A673 (cell line): ENCODE results near the gene AAR2. TPM values are rescaled to one million over a fixed set of nuclear protein-coding genes. Genes with fewer than 3 reads are reported as not detected.

ENCODE experiments used
- BruUV-seq: library from RNA; stranded (reverse); fragments of 400-500 nt; replicated peaks from 2 replicates; lab custom pipeline; 2021; lab: Mats Ljungman, UMichigan
- CTCF ChIA-PET: fragments of 300-600 bp; sonication (Branson Sonifier 250); formaldehyde crosslinking; loops from one replicate; lab custom pipeline; 2022; ENCODE audit warnings: antibody characterized with exemption; lab: Charles Lee
- POLR2A ChIA-PET: fragments of 300-600 bp; sonication (Branson Sonifier 250); formaldehyde crosslinking; loops from one replicate; lab custom pipeline; 2022; ENCODE audit warnings: antibody characterized with exemption; ENCODE audit not compliant: low non-redundant PET; lab: Charles Lee
- DNase-seq: peaks from one replicate; pipeline ENCODE4 v3.0.0-alpha.2; 2015; ENCODE audit warnings: low spot score
- H3K27ac ChIP-seq: fragments of 200-600 bp; sonication (generic); 2 replicates; pipeline ENCODE4 v1.5.1; 2016; ENCODE audit warnings: mixed run types, low read depth, mild to moderate bottlenecking, mixed read lengths, antibody characterized with exemption, low read length; ENCODE audit not compliant: poor library complexity, severe bottlenecking
- H3K27me3 ChIP-seq: fragments of 200-600 bp; sonication (generic); replicated peaks from 2 replicates; pipeline ENCODE4 v1.6.1; 2017; ENCODE audit warnings: mixed run types, low read depth, mild to moderate bottlenecking, mixed read lengths, antibody characterized with exemption, low read length; ENCODE audit not compliant: insufficient read depth, poor library complexity
- H3K36me3 ChIP-seq: fragments of 200-600 bp; sonication (generic); 2 replicates; pipeline ENCODE4 v1.6.1; 2016; ENCODE audit warnings: mixed run types, mild to moderate bottlenecking, mixed read lengths, antibody characterized with exemption, low read length; ENCODE audit not compliant: insufficient read depth, poor library complexity, severe bottlenecking
- H3K4me1 ChIP-seq: fragments of 200-600 bp; sonication (generic); 2 replicates; pipeline ENCODE4 v1.6.1; 2017; ENCODE audit warnings: mixed run types, mild to moderate bottlenecking, mixed read lengths, antibody characterized with exemption, low read length; ENCODE audit not compliant: insufficient read depth, poor library complexity, severe bottlenecking
- H3K4me3 ChIP-seq: fragments of 200-600 bp; sonication (generic); 2 replicates; pipeline ENCODE4 v1.5.1; 2016; ENCODE audit warnings: low read depth, mixed run types, mild to moderate bottlenecking, mixed read lengths, low read length; ENCODE audit not compliant: poor library complexity, severe bottlenecking
- H3K9me3 ChIP-seq: fragments of 200-600 bp; sonication (generic); 2 replicates; pipeline ENCODE4 v1.6.1; 2016; ENCODE audit warnings: mixed run types, low read depth, mild to moderate bottlenecking, mixed read lengths, antibody characterized with exemption, low read length; ENCODE audit not compliant: poor library complexity, severe bottlenecking
- EZH2 ChIP-seq: fragments of 200-600 bp; sonication (generic); IDR thresholded peaks from 2 replicates; pipeline ENCODE4 v1.6.1; 2017; ENCODE audit warnings: borderline replicate concordance, low read depth, mild to moderate bottlenecking, mixed read lengths, antibody characterized with exemption, low read length; ENCODE audit not compliant: poor library complexity, severe bottlenecking
- intact Hi-C: fragments of 100-400 bp; cut with micrococcal nuclease; formaldehyde crosslinking; loops from one replicate; pipeline ENCODE4 v1.10.0; 2022; ENCODE audit not compliant: unreplicated experiment
- total RNA-seq: library from RNA; stranded (reverse); gene quantifications from 2 replicates; pipeline ENCODE4 v1.2.3, GENCODE V29; 2021
- TF ChIP-seq, protein P1 (sequence below): fragments of 300-800, 200-600 bp; sonication (generic); conservative IDR thresholded peaks from 2 replicates; pipeline ENCODE4 v1.5.1; 2017; ENCODE audit warnings: low read depth, mild to moderate bottlenecking, antibody characterized with exemption, low read length, moderate library complexity, mixed read lengths

AAR2 gene
- total RNA-seq, 1 experiment from 2014 or later = 33.6 TPM

DNA sequence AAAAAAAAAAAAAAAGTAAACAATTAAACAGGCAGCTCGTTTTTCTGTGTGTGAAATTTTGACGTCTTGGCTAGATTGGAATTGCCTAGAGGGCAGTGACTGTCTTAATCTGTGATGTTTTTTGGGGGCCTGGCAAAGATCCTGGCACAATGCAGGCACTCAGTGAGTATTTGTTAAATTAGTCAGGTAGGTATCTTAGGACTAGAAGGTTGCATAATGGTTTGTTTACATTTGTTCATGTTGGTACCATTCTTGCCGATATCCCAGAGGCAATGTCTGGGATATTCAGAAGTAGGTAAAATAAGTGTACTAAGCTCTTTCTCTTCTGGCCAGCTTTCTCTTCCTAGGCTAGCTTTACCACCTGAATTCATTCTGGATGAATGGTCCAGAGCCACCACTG is 2.5 kb downstream of the AAR2 start:
- no peaks in the 10 kb centered on the region for H3K9me3 ChIP-seq
- intact Hi-C loops = no loop called here
- ChIA-PET POLR2A (no interaction called here), CTCF (no interaction called here)
- peaks cover 4% of the 10 kb centered on the region for H3K4me1 ChIP-seq
- H3K27me3 ChIP-seq = no peaks in the 10 kb centered on the region
- TF ChIP-seq EZH2 = no peak
- TF ChIP-seq, protein P1, sequence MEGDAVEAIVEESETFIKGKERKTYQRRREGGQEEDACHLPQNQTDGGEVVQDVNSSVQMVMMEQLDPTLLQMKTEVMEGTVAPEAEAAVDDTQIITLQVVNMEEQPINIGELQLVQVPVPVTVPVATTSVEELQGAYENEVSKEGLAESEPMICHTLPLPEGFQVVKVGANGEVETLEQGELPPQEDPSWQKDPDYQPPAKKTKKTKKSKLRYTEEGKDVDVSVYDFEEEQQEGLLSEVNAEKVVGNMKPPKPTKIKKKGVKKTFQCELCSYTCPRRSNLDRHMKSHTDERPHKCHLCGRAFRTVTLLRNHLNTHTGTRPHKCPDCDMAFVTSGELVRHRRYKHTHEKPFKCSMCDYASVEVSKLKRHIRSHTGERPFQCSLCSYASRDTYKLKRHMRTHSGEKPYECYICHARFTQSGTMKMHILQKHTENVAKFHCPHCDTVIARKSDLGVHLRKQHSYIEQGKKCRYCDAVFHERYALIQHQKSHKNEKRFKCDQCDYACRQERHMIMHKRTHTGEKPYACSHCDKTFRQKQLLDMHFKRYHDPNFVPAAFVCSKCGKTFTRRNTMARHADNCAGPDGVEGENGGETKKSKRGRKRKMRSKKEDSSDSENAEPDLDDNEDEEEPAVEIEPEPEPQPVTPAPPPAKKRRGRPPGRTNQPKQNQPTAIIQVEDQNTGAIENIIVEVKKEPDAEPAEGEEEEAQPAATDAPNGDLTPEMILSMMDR = no peak
- peaks cover 21% of the 10 kb centered on the region for H3K36me3 ChIP-seq
- no peak for DNase-seq
- no TSS peak for BruUV-seq
- H3K27ac ChIP-seq = no peak overlapping the region
- H3K4me3 ChIP-seq = no peak overlapping the region

DNA sequence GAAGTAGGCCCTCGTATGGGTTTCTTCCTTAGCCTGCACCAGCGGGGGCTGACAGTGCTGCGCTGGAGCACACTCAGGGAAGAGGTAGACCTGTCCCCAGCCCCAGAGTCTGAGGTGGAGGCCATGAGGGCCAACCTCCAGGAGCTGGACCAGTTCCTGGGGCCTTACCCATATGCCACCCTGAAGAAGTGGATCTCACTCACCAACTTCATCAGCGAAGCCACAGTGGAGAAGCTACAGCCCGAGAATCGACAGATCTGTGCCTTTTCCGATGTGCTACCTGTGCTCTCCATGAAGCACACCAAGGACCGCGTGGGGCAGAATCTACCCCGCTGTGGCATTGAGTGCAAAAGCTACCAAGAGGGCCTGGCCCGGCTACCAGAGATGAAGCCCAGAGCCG is 3.8 kb downstream of the AAR2 start:
- ChIA-PET CTCF (no interaction called here), POLR2A (no interaction called here)
- intact Hi-C loops = no loop called here
- Histone ChIP-seq H3K27ac (no peak overlapping the region), H3K27me3 (no peaks in the 10 kb centered on the region), H3K36me3 (peaks cover 29% of the 10 kb centered on the region), H3K4me3 (no peak overlapping the region), H3K9me3 (no peaks in the 10 kb centered on the region), H3K4me1 (peaks cover 4% of the 10 kb centered on the region)
- TF ChIP-seq, protein P1 = no peak
- TF ChIP-seq EZH2 = no peak
- no peak for DNase-seq
- BruUV-seq = no TSS peak

- H3K4me3 ChIP-seq = no peak overlapping the region
- ChIA-PET POLR2A (no interaction called here), CTCF (no interaction called here)
- TF ChIP-seq, protein P1 = no peak
- TF ChIP-seq EZH2 = no peak
- H3K4me1 ChIP-seq = peaks cover 4% of the 10 kb centered on the region
- DNase-seq = no peak
- H3K36me3 ChIP-seq = peaks cover 45% of the 10 kb centered on the region
- no peaks in the 10 kb centered on the region for H3K9me3 ChIP-seq
- H3K27ac ChIP-seq = no peak overlapping the region
- intact Hi-C loops = no loop called here
- no peaks in the 10 kb centered on the region for H3K27me3 ChIP-seq
- no TSS peak for BruUV-seq
Observed at GRCh38 chr20:36241678-36242077, 5.4 kb downstream of the AAR2 start.
